ENCODE results near the gene TMEM45B. TPM values are rescaled to one million over a fixed set of nuclear protein-coding genes. Genes with fewer than 3 reads are reported as not detected.
A peak's percentile ranks its signal among the peaks of the same experiment; 100 is the strongest.
"Not testable (repeated sequence)": the region's sequence is repeated elsewhere in the genome, so short reads cannot be mapped to it uniquely, and the experiment has no call there.

The TMEM45B gene
- polyA plus RNA-seq, 4 donors = 97.7 to 364 (median 134) TPM

DNA sequence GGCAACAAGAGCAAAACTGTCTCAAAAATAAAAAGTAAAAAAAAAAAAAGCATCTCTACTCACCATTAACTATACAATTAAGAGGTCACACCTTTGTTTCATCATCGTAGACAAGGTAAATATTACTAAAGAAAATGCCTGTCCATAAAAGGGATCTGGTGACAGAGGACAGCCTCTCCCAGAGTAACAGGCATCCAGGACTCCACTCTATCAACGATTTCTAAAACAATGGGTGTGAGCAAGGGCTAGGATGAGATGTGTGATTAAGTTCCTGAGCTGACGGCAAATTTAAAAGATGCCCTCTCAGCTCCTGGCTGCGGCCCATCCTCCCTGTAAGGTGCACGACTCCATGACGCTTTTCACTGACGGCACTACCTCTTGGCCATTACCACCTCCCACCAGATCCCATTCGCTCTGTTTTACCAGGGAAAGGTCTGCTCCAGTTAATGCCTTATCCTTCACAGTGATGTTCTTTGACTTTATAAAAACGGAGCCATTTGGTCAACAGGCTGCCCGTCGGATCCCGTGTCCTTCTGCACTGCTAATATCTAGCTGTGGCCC, 2.3 kb upstream of the TMEM45B start:
- Histone ChIP-seq H3K36me3 (ENCODE audit: control insufficient read depth in 3 of 3, insufficient read depth in 2 of 3, low read depth in 1 of 3, low read length in 3 of 3) (no peaks in the 10 kb centered on the region), H3K27me3 (ENCODE audit: control insufficient read depth in 3 of 3, insufficient read depth in 3 of 3, low read length in 3 of 3) (peaks cover 0 to 1% (median 0%) of the 10 kb centered on the region in 3 donors), H3K27ac (ENCODE audit: low read depth in 1 of 3, low read length in 2 of 3) (peak overlapping the region in 1 of 3 donors; percentile 41), H3K9me3 (ENCODE audit: control insufficient read depth in 2 of 2, insufficient read depth in 1 of 2, low read depth in 1 of 2, low read length in 1 of 2) (peaks cover 0 to 8% of the 10 kb centered on the region in 2 donors), H3K4me3 (ENCODE audit: low read depth in 1 of 3, low read length in 3 of 3) (no peak overlapping the region), H3K4me1 (ENCODE audit: control insufficient read depth in 3 of 3, insufficient read depth in 2 of 3, low read depth in 1 of 3, low read length in 2 of 3) (peaks cover 0 to 11% (median 2%) of the 10 kb centered on the region in 3 donors)
- 81 to 86% (median 82%) methylated on average over 12 of the region's 12 CpGs for WGBS, 3 donors
- DNase-seq = peak; percentile 20 to 60
- no peak for FAIRE-seq

DNA sequence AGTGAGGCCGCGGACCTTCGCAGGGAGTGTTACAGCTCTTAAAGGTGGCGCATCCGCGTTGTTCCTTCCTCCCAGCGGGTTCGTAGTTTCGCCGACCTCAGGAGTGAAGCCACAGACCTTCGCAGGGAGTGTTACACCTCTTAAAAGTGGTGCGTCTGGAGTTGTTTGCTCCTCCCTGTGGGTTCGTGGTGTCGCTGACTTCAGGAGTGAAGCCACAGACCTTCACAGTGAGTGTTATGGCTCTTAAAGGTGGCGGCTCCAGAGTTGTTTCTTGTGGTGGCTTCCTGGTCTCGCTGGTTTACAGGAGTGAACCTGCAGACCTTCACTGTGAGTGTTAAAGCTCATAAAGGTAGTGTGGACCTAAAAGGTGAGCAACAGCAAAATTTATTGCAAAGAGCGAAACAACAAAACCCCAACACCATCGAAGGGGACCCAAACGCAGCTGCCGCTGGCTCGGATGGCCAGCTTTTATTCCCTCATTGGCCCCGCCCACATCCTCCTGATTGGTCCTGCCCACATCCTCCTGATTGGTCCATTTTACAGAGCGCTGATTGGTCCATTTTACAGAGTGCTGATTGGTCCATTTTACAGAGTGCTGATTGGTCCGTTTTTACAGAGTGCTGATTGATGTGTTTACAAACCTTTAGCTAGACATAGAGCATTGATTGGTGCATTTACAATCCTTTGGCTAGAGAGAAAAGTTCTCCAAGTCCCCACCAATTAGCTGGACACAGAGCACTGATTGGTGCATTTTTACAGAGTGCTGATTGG, 1.2 kb upstream of the TMEM45B start:
- Histone ChIP-seq H3K9me3 (ENCODE audit: control insufficient read depth in 2 of 2, insufficient read depth in 1 of 2, low read depth in 1 of 2, low read length in 1 of 2) (peaks cover 0 to 8% of the 10 kb centered on the region in 2 donors), H3K27ac (ENCODE audit: low read depth in 1 of 3, low read length in 2 of 3) (no peak overlapping the region), H3K4me1 (ENCODE audit: control insufficient read depth in 3 of 3, insufficient read depth in 2 of 3, low read depth in 1 of 3, low read length in 2 of 3) (peaks cover 0 to 12% (median 2%) of the 10 kb centered on the region in 3 donors), H3K27me3 (ENCODE audit: control insufficient read depth in 3 of 3, insufficient read depth in 3 of 3, low read length in 3 of 3) (peaks cover 0 to 1% (median 0%) of the 10 kb centered on the region in 3 donors), H3K4me3 (ENCODE audit: low read depth in 1 of 3, low read length in 3 of 3) (no peak overlapping the region), H3K36me3 (ENCODE audit: control insufficient read depth in 3 of 3, insufficient read depth in 2 of 3, low read depth in 1 of 3, low read length in 3 of 3) (peaks cover 0 to 3% (median 0%) of the 10 kb centered on the region in 3 donors)
- FAIRE-seq (no peak), DNase-seq (no peak)
- 81 to 91% (median 82%) methylated on average over 24 of the region's 24 CpGs for WGBS, 3 donors

DNA sequence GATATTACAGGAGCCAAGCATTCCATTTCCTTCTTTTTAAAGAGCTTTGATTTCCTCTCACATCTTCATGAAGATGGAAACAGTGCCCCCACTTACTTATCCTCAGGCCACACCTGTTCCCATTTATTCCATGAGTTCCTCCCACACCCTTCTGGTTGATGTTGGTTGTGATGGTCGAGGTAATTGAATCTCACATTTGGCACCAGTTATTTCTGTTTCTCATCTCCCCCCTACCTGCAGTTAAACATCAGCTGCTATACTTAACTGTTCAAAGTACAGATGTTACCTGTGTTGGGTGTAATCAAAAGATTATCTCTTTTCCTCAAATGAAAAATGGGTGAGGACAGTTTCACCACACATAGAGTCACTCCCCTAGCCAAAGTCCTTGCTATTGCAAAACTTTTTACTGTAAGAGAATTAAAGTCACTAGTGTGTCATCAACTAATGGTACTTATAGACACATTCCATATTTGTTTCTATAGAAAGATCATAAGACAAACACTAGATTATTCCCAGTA, 1.9 kb downstream of the TMEM45B start:
- 10 to 38% (median 25%) methylated on average over 1 of the region's 1 CpG for WGBS, 3 donors
- peak; percentile 79 for FAIRE-seq
- H3K4me3 ChIP-seq (ENCODE audit: low read depth in 1 of 3, low read length in 3 of 3) = peak overlapping the region in 2 of 3 donors; percentile 32 to 38
- H3K27me3 ChIP-seq (ENCODE audit: control insufficient read depth in 3 of 3, insufficient read depth in 3 of 3, low read length in 3 of 3) = peaks cover 0 to 3% (median 0%) of the 10 kb centered on the region in 3 donors
- peak overlapping the region; percentile 84 to 99 (median 96) for H3K27ac ChIP-seq (ENCODE audit: low read depth in 1 of 3, low read length in 2 of 3)
- peaks cover 0 to 8% of the 10 kb centered on the region in 2 donors for H3K9me3 ChIP-seq (ENCODE audit: control insufficient read depth in 2 of 2, insufficient read depth in 1 of 2, low read depth in 1 of 2, low read length in 1 of 2)
- peaks cover 0 to 12% (median 0%) of the 10 kb centered on the region in 3 donors for H3K36me3 ChIP-seq (ENCODE audit: control insufficient read depth in 3 of 3, insufficient read depth in 2 of 3, low read depth in 1 of 3, low read length in 3 of 3)
- peak; percentile 93 to 97 for DNase-seq
- H3K4me1 ChIP-seq (ENCODE audit: control insufficient read depth in 3 of 3, insufficient read depth in 2 of 3, low read depth in 1 of 3, low read length in 2 of 3) = peaks cover 0 to 14% (median 2%) of the 10 kb centered on the region in 3 donors

DNA sequence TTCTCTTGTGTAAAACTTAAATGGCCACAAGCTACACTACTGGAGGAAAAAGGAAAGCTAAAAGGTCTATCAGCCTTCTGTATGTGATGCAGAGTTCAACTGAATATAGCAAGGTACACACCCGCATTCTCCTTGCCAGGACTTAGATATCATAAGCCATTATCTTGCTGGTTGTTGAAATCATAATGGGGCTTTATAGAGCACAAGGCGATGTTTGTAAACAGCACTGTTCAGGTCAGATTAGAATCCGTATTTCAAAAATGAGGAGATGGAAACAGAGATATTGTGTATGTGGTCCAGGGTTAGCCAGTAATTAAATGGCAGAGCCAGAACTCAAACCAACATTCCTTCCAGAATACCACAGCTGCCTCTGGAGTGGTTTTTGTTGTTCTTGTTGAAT, 2.6 kb downstream of the TMEM45B start:
- H3K9me3 ChIP-seq (ENCODE audit: control insufficient read depth in 2 of 2, insufficient read depth in 1 of 2, low read depth in 1 of 2, low read length in 1 of 2); H3K27me3 ChIP-seq (ENCODE audit: control insufficient read depth in 3 of 3, insufficient read depth in 3 of 3, low read length in 3 of 3); FAIRE-seq: not testable (repeated sequence)
- Histone ChIP-seq H3K36me3 (ENCODE audit: control insufficient read depth in 3 of 3, insufficient read depth in 2 of 3, low read depth in 1 of 3, low read length in 3 of 3) (peaks cover 0 to 15% (median 0%) of the 10 kb centered on the region in 3 donors), H3K27ac (ENCODE audit: low read depth in 1 of 3, low read length in 2 of 3) (peak overlapping the region; percentile 48 to 99 (median 51)), H3K4me3 (ENCODE audit: low read depth in 1 of 3, low read length in 3 of 3) (peak overlapping the region in 2 of 3 donors; percentile 32 to 38), H3K4me1 (ENCODE audit: control insufficient read depth in 3 of 3, insufficient read depth in 2 of 3, low read depth in 1 of 3, low read length in 2 of 3) (peaks cover 0 to 18% (median 2%) of the 10 kb centered on the region in 3 donors)
- WGBS, 3 donors = 17 to 61% (median 43%) methylated on average over 3 of the region's 3 CpGs
- DNase-seq = peak; percentile 43 to 71

DNA sequence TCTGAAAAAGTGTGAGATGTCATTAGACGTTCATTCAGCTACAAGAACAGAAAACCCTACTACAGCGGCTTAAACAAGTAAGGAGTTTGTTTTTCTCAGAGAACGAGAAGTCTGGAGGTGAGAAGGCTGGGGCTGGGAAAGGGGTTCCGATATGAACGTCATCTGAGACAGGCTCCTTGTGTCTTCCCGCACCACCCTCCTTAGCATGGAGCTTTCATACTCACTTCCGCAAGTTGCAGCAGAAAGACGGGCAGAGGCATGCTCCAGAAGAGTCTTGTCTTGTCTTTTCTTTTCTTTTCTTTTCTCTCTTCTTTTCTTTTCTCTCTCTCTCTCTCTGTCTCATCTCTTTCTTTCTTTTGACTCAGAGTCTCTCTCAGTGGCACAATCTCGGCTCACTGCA, 3.6 kb downstream of the TMEM45B start:
- FAIRE-seq (no peak), DNase-seq (peak in 1 of 2 donors; percentile 30)
- peaks cover 0 to 16% (median 2%) of the 10 kb centered on the region in 3 donors for H3K4me1 ChIP-seq (ENCODE audit: control insufficient read depth in 3 of 3, insufficient read depth in 2 of 3, low read depth in 1 of 3, low read length in 2 of 3)
- 47 to 60% (median 53%) methylated on average over 9 of the region's 9 CpGs for WGBS, 3 donors
- peaks cover 0 to 4% of the 10 kb centered on the region in 2 donors for H3K9me3 ChIP-seq (ENCODE audit: control insufficient read depth in 2 of 2, insufficient read depth in 1 of 2, low read depth in 1 of 2, low read length in 1 of 2)
- H3K27ac ChIP-seq (ENCODE audit: low read depth in 1 of 3, low read length in 2 of 3) = peak overlapping the region in 1 of 3 donors; percentile 99
- peak overlapping the region in 2 of 3 donors; percentile 14 to 32 for H3K4me3 ChIP-seq (ENCODE audit: low read depth in 1 of 3, low read length in 3 of 3)
- peaks cover 0 to 16% (median 0%) of the 10 kb centered on the region in 3 donors for H3K36me3 ChIP-seq (ENCODE audit: control insufficient read depth in 3 of 3, insufficient read depth in 2 of 3, low read depth in 1 of 3, low read length in 3 of 3)
- peaks cover 0 to 3% (median 0%) of the 10 kb centered on the region in 3 donors for H3K27me3 ChIP-seq (ENCODE audit: control insufficient read depth in 3 of 3, insufficient read depth in 3 of 3, low read length in 3 of 3)

DNA sequence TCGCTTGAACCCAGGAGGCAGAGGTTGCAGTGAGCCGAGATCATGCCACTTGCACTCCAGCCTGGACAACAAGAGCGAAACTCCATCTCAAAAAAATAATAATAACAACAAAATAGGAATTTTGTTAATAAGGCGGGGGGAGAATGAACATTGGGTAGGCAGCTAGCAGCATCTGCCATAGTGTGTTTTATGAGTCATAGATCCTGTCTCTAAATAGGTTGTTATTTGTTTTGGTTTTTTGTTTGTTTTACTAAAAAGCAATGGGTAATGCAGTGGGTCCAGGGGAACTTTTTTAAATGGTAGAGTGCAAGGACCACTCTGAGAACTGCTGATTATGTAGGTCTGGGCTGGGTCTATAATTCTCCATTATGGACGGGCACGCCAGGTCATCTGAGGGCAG, 4.6 kb downstream of the TMEM45B start:
- FAIRE-seq = not testable (repeated sequence)

DNA sequence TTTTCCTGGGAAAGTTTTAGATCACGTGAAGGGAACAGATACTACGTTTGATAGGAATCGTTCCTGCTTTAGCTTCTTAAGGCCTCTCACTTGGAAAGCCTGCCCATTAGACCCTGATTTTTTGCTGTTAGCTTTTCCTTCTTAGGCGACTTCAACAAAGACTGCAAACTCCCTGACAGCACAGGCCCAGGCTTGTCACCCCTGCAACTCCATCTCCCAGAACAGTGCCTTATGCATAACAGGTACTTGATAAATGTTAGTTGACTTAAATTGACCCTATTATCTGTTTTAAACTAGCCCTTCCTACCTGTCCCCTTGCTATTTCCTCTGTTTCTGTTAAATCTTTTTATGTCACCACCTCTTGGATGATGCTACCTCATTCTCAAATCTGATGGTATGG, 7.6 kb downstream of the TMEM45B start:
- H3K4me3 ChIP-seq (ENCODE audit: low read depth in 1 of 3, low read length in 3 of 3) = not testable (repeated sequence)

More for the DNA sequence above, 4.6 kb downstream of the TMEM45B start:
- H3K4me1 ChIP-seq (ENCODE audit: control insufficient read depth in 3 of 3, insufficient read depth in 2 of 3, low read depth in 1 of 3, low read length in 2 of 3) = peaks cover 0 to 13% (median 0%) of the 10 kb centered on the region in 3 donors
- not testable (repeated sequence) for H3K27ac ChIP-seq (ENCODE audit: low read depth in 1 of 3, low read length in 2 of 3); H3K27me3 ChIP-seq (ENCODE audit: control insufficient read depth in 3 of 3, insufficient read depth in 3 of 3, low read length in 3 of 3); DNase-seq; H3K9me3 ChIP-seq (ENCODE audit: control insufficient read depth in 2 of 2, insufficient read depth in 1 of 2, low read depth in 1 of 2, low read length in 1 of 2); H3K4me3 ChIP-seq (ENCODE audit: low read depth in 1 of 3, low read length in 3 of 3)
- peaks cover 0 to 22% (median 0%) of the 10 kb centered on the region in 3 donors for H3K36me3 ChIP-seq (ENCODE audit: control insufficient read depth in 3 of 3, insufficient read depth in 2 of 3, low read depth in 1 of 3, low read length in 3 of 3)
- WGBS, 3 donors = 92 to 95% (median 93%) methylated on average over 6 of the region's 6 CpGs

DNA sequence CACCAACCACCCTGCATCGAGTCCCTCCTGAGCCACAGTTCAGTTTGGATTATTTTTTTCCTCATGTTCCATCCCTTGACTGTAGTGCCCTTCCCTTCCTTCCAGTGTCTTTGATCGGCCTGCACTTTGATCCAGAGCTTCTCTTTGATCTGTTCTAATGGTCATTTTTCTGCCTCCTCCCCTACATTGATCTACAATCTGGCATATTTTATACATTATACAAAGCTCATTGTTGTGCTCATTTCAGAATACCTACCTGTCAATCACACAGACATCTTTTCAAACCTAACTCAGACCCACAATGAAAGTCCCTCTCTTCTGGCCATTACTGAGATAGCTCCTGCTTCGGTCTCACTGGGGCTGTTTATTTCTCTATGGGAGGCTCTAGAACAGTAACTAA, 8.2 kb downstream of the TMEM45B start:
- peaks cover 0 to 36% (median 2%) of the 10 kb centered on the region in 3 donors for H3K36me3 ChIP-seq (ENCODE audit: control insufficient read depth in 3 of 3, insufficient read depth in 2 of 3, low read depth in 1 of 3, low read length in 3 of 3)
- FAIRE-seq; H3K9me3 ChIP-seq (ENCODE audit: control insufficient read depth in 2 of 2, insufficient read depth in 1 of 2, low read depth in 1 of 2, low read length in 1 of 2); H3K4me3 ChIP-seq (ENCODE audit: low read depth in 1 of 3, low read length in 3 of 3); DNase-seq; H3K27me3 ChIP-seq (ENCODE audit: control insufficient read depth in 3 of 3, insufficient read depth in 3 of 3, low read length in 3 of 3): not testable (repeated sequence)
- peaks cover 0 to 30% (median 0%) of the 10 kb centered on the region in 3 donors for H3K4me1 ChIP-seq (ENCODE audit: control insufficient read depth in 3 of 3, insufficient read depth in 2 of 3, low read depth in 1 of 3, low read length in 2 of 3)
- 15 to 61% (median 29%) methylated on average over 3 of the region's 3 CpGs for WGBS, 3 donors
- H3K27ac ChIP-seq (ENCODE audit: low read depth in 1 of 3, low read length in 2 of 3) = peak overlapping the region in 1 of 3 donors; percentile 6

More for the DNA sequence above, 7.6 kb downstream of the TMEM45B start:
- H3K27me3 ChIP-seq (ENCODE audit: control insufficient read depth in 3 of 3, insufficient read depth in 3 of 3, low read length in 3 of 3); H3K9me3 ChIP-seq (ENCODE audit: control insufficient read depth in 2 of 2, insufficient read depth in 1 of 2, low read depth in 1 of 2, low read length in 1 of 2); DNase-seq; FAIRE-seq; H3K27ac ChIP-seq (ENCODE audit: low read depth in 1 of 3, low read length in 2 of 3): not testable (repeated sequence)
- Histone ChIP-seq H3K36me3 (ENCODE audit: control insufficient read depth in 3 of 3, insufficient read depth in 2 of 3, low read depth in 1 of 3, low read length in 3 of 3) (peaks cover 0 to 33% (median 2%) of the 10 kb centered on the region in 3 donors), H3K4me1 (ENCODE audit: control insufficient read depth in 3 of 3, insufficient read depth in 2 of 3, low read depth in 1 of 3, low read length in 2 of 3) (peaks cover 0 to 26% (median 0%) of the 10 kb centered on the region in 3 donors)
- WGBS, 3 donors = 37 to 74% (median 51%) methylated on average over 4 of the region's 4 CpGs
